Measurements from ENCODE around the gene KCNQ1.

The KCNQ1 gene

DNA sequence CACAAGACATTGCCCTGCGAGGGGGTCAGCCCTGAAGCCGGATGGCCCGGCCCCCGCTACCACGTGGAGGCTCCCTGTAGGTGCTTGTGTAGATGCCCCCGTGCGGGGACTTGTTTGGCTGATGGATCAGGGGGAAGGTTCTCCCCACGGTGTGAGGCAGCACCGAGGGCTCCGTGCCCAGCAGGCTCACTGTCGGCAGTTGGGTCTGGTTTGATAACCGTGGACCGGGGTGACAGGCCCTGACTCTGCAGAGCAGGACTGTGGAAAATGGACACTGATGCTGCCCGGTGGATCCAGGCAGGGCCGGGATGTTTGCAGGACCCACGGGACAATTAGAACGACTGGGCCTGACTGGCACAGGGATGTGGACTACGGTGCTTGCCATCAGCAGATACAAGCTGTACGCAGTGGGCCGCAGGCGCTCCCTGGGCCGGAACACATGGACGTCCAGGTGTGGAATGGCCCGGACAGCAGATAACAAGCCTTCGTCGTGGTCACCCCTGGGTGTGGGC, 19.0 kb downstream of the KCNQ1 start:
- H3K4me3 ChIP-seq (ENCODE audit: low read length in 2 of 2) = no peak overlapping the region

DNA sequence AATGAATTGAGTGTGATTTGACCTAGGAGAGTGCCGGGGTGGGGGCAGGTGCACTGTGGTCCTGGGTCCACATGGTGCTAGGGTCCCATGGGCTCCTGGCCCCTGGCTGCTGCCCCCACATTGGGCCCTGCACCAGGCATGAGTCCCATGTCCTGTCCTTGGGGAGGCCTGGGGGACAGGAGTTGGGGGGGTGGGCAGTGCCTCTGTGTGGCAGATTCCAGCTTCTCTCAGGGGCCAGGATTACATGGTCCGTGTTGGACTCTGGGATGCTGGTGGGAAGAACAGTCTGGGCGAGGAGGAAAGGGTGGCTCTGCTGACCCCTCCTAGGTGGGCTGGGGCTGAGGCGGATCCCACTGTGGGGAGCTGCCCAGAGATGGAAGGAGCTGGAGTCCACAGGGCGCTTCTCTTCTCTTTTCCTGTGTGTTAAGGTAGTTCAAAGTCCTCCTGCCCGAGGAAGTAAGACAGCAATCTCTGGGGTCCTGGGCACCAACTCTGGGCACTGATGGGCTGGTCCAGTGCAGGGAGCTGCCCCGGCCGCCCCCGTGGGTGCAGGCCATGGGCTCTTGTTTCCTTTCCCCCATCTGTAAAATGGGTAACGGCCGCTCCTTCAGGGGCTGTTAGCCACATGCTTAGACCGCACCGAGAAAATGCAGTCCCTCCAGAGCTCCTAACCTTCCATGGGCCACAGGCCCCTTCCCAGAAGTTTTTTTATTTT, 19.8 kb downstream of the KCNQ1 start:
- H3K4me1 ChIP-seq (ENCODE audit: control insufficient read depth, insufficient read depth, low read length) = no peaks in the 10 kb centered on the region
- H3K9ac ChIP-seq (ENCODE audit: low read length in 2 of 2) = no peak overlapping the region
- no peaks in the 10 kb centered on the region for H3K27me3 ChIP-seq (ENCODE audit: control insufficient read depth in 1 of 2, insufficient read depth in 2 of 2, low read length in 2 of 2)
- no peak overlapping the region for H3K27ac ChIP-seq (ENCODE audit: low read length)
- H3K9me3 ChIP-seq (ENCODE audit: control insufficient read depth in 2 of 2, low read length in 2 of 2) = no peaks in the 10 kb centered on the region
- no peak overlapping the region for H3K4me3 ChIP-seq (ENCODE audit: low read length in 2 of 2)
- no peaks in the 10 kb centered on the region for H3K36me3 ChIP-seq (ENCODE audit: control insufficient read depth in 2 of 2, insufficient read depth in 2 of 2, low read length in 2 of 2)

More for the DNA sequence above, 19.0 kb downstream of the KCNQ1 start:
- H3K4me1 ChIP-seq (ENCODE audit: control insufficient read depth, insufficient read depth, low read length) = no peaks in the 10 kb centered on the region
- H3K36me3 ChIP-seq (ENCODE audit: control insufficient read depth in 2 of 2, insufficient read depth in 2 of 2, low read length in 2 of 2) = no peaks in the 10 kb centered on the region
- no peaks in the 10 kb centered on the region for H3K9me3 ChIP-seq (ENCODE audit: control insufficient read depth in 2 of 2, low read length in 2 of 2)
- H3K9ac ChIP-seq (ENCODE audit: low read length in 2 of 2) = no peak overlapping the region
- H3K27me3 ChIP-seq (ENCODE audit: control insufficient read depth in 1 of 2, insufficient read depth in 2 of 2, low read length in 2 of 2) = no peaks in the 10 kb centered on the region
- no peak overlapping the region for H3K27ac ChIP-seq (ENCODE audit: low read length)

DNA sequence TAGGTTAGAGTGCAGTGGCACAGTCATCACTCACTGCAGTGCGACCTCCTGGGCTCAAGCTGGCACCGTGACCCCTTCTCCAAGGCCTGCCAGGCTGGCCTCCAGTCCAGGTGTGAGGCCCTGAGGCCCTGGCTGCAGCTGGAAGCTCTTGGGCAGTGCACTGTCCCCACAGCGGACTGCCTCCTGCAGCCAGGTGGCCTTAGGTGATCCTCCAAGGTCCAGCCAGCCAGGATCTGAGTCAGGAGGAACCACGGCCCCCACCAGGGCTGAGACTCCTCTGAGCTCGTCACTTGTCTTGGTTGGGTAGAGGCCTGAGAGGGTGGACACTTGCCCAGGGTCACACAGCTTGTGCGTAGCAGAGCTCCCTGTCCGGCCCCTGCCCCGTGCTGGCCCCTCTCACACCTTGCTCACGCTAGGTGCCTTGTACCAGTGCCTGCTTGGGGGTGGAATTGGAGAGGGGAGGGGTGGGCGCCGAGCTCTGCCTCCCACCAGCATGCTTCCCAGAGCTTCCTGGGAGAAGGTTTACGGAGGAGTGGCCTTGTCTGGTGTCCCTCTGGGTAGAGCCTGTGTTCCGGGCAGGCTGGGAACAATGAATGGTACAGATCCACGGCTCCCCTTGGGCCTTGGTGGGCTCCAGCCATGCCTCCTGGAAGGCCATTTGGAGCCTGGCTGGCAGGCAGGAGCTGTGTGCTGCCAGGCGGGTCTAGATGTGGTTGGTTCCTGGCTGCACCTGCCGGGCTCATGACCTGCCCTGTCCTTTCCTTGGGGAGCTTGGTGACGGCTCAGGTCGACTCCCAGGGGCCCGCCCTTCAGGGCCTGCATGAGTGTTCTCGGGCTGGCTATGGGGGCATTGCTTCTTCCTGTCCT, 20.6 kb downstream of the KCNQ1 start:
- H3K9me3 ChIP-seq (ENCODE audit: control insufficient read depth in 2 of 2, low read length in 2 of 2) = no peaks in the 10 kb centered on the region
- H3K9ac ChIP-seq (ENCODE audit: low read length in 2 of 2) = no peak overlapping the region
- peaks cover 0 to 2% of the 10 kb centered on the region in 2 donors for H3K27me3 ChIP-seq (ENCODE audit: control insufficient read depth in 1 of 2, insufficient read depth in 2 of 2, low read length in 2 of 2)
- no peaks in the 10 kb centered on the region for H3K4me1 ChIP-seq (ENCODE audit: control insufficient read depth, insufficient read depth, low read length)
- H3K27ac ChIP-seq (ENCODE audit: low read length) = no peak overlapping the region
- no peaks in the 10 kb centered on the region for H3K36me3 ChIP-seq (ENCODE audit: control insufficient read depth in 2 of 2, insufficient read depth in 2 of 2, low read length in 2 of 2)
- H3K4me3 ChIP-seq (ENCODE audit: low read length in 2 of 2) = no peak overlapping the region

DNA sequence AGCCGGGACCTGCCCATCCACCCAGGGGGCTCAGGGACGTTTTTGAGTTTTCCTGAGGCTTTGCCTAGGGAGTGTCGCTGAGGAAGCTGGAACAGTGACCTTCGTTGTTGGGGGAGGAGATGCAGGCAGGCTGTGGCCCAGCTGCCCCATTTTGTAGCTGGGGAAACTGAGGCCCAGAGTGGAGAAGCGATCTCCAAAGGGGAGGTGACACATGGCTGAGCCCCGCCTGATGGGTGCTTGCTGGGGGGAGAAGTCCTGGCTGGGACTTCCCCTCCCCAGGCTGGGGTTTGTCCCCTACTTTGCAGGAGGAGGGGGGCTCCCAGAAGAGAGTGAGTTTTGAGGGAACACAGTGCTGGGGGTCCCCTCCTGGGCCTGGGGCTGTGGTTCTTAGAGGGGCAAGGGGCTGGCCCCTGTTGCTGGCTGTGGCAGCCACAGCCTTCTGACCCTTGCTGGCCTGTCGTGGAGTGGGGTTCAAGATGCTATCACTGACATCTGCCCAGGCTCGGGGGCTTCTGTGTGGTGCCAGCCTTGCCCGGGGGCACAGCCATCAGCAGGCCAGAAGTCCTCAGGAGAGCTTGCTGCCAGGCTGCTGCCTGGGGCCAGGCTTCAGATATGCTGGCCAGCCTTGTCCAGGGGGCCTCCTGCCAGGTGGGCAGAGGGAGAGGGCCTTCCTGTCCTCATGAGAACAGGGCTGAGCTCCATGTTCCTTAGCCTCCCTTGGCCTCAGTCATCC, 21.4 kb downstream of the KCNQ1 start:
- no peaks in the 10 kb centered on the region for H3K4me1 ChIP-seq (ENCODE audit: control insufficient read depth, insufficient read depth, low read length)
- no peaks in the 10 kb centered on the region for H3K36me3 ChIP-seq (ENCODE audit: control insufficient read depth in 2 of 2, insufficient read depth in 2 of 2, low read length in 2 of 2)
- no peak overlapping the region for H3K9ac ChIP-seq (ENCODE audit: low read length in 2 of 2)
- no peak overlapping the region for H3K27ac ChIP-seq (ENCODE audit: low read length)
- H3K4me3 ChIP-seq (ENCODE audit: low read length in 2 of 2) = no peak overlapping the region
- H3K27me3 ChIP-seq (ENCODE audit: control insufficient read depth in 1 of 2, insufficient read depth in 2 of 2, low read length in 2 of 2) = peaks cover 0 to 5% of the 10 kb centered on the region in 2 donors
- no peaks in the 10 kb centered on the region for H3K9me3 ChIP-seq (ENCODE audit: control insufficient read depth in 2 of 2, low read length in 2 of 2)

DNA sequence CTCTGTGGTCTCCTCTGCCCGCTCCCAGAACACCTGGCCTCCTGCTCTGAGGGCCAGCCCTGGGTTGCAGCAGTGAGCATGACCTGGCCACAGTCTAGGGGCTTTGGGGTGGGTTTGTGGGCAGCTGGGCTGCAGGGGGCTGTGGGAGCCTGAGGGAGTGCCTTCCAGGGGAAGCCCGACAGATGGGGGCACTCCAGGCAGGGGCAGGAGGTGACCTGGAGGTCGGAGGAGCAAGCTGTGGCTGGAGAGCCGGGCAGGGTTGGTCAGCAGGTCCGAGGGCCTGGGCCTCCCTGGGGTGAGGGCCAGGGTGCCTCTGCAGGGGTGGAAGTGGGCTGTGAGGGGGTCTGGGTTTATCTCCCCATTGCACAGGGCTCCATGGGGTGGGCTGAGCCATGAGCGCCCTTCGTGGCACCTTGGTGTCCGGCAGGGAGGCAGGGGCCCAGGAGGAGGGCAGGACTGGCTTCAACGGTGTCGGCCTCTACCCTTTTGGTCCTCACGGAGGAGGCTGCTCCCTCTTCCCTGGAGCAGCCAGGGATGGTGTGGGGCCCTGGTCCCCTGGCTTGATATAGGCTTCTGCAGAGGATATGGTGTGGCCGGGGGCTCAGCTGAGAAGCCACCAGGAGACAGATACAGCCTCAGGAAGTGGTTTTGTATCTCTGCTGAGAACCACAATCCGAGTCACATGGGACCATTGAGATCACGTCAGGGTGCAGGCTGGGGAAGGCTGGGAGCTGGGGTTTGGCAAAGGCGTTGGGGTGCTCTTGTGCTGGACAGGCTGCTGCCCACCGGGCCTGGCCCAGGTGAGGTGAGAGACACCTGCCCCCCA, 22.3 kb downstream of the KCNQ1 start:
- Histone ChIP-seq H3K36me3 (ENCODE audit: control insufficient read depth in 2 of 2, insufficient read depth in 2 of 2, low read length in 2 of 2) (no peaks in the 10 kb centered on the region), H3K9me3 (ENCODE audit: control insufficient read depth in 2 of 2, low read length in 2 of 2) (no peaks in the 10 kb centered on the region), H3K9ac (ENCODE audit: low read length in 2 of 2) (no peak overlapping the region), H3K4me3 (ENCODE audit: low read length in 2 of 2) (no peak overlapping the region), H3K4me1 (ENCODE audit: control insufficient read depth, insufficient read depth, low read length) (no peaks in the 10 kb centered on the region), H3K27me3 (ENCODE audit: control insufficient read depth in 1 of 2, insufficient read depth in 2 of 2, low read length in 2 of 2) (peaks cover 0 to 12% of the 10 kb centered on the region in 2 donors), H3K27ac (ENCODE audit: low read length) (no peak overlapping the region)

DNA sequence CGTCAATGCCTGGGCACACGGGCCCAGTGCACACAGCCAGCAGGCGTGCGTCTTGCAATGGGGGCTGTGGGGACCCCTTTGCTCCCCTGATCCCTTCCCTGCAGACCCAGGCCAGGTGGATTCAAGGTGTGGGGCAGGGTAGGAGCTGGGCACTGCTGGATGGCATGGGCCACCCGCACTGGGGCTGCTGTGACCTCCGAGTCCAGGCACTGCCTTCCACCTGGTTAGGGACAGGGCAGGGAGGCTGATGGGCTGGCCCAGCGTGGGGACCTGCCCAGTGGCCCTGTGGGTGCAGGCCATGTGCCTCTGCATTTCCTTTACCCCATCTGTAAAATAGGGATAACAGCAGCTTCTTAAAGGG, 22.9 kb downstream of the KCNQ1 start:
- no peaks in the 10 kb centered on the region for H3K9me3 ChIP-seq (ENCODE audit: control insufficient read depth in 2 of 2, low read length in 2 of 2)
- no peaks in the 10 kb centered on the region for H3K36me3 ChIP-seq (ENCODE audit: control insufficient read depth in 2 of 2, insufficient read depth in 2 of 2, low read length in 2 of 2)
- no peak overlapping the region for H3K4me3 ChIP-seq (ENCODE audit: low read length in 2 of 2)
- H3K27me3 ChIP-seq (ENCODE audit: control insufficient read depth in 1 of 2, insufficient read depth in 2 of 2, low read length in 2 of 2) = peaks cover 0 to 15% of the 10 kb centered on the region in 2 donors
- H3K9ac ChIP-seq (ENCODE audit: low read length in 2 of 2) = no peak overlapping the region
- H3K4me1 ChIP-seq (ENCODE audit: control insufficient read depth, insufficient read depth, low read length) = no peaks in the 10 kb centered on the region
- H3K27ac ChIP-seq (ENCODE audit: low read length) = no peak overlapping the region

DNA sequence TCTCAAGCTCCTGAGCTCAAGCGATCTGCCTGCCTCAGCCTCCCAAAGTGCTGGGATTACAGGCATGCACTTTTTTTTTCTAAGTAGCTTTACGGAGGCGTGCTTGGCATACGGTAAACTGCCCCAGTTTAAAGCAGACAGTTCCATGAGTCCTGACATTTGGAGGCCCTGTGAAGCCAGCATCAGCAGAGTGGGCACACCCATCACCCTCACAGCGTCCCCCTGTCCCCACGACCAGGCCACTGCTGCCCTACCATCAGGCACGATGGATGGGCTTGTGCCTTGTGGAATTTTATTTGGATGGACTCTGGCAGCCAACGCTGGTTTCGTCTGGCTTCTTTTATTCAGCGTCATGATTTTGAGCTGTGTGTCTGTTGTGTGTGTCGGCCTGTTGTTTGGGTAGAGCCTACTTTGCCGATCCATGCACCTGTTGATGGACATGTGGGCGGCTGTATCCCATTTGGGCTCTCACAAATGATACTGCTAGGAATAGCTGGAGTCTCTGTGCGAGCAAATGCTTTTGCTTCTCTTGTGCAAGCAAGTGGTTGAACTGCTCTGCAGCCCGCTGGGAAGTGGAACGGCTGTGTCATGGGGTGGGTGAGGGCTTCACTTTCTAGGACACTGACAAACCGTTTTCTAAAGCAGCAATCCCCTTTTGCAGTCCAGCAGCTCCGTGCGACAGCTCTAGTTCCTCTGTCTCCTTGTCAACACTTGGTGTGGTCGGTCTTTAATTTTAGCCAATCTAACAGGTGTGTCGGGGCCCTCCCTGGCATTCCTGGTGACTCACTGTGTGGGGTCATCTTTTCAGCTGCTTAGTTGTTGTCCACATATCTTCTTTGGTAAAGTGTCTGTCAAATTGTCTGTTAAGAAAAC, 23.8 kb downstream of the KCNQ1 start:
- Histone ChIP-seq H3K4me1 (ENCODE audit: control insufficient read depth, insufficient read depth, low read length) (no peaks in the 10 kb centered on the region), H3K4me3 (ENCODE audit: low read length in 2 of 2) (no peak overlapping the region), H3K9ac (ENCODE audit: low read length in 2 of 2) (no peak overlapping the region), H3K36me3 (ENCODE audit: control insufficient read depth in 2 of 2, insufficient read depth in 2 of 2, low read length in 2 of 2) (no peaks in the 10 kb centered on the region), H3K27me3 (ENCODE audit: control insufficient read depth in 1 of 2, insufficient read depth in 2 of 2, low read length in 2 of 2) (peaks cover 0 to 15% of the 10 kb centered on the region in 2 donors), H3K9me3 (ENCODE audit: control insufficient read depth in 2 of 2, low read length in 2 of 2) (no peaks in the 10 kb centered on the region), H3K27ac (ENCODE audit: low read length) (no peak overlapping the region)

DNA sequence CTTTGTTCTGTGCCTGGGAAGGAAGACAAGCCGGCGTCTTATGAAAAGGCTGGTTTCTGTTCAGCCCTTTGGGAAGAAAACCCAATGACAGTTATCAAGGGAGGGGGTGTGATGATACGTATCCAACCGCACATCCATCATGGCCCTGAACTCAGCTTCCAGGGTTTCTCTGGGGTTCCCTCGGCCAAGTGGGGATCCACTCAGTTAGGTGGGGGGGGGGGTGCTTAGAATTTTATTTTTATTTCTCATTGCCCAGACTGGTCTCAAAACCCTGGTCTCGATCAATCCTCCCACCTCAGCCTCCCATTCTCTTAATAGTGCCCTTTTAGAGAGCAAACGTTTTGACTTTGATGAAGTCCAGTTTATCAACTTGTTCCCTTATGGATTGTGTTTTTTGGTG, 25.7 kb downstream of the KCNQ1 start:
- Histone ChIP-seq H3K4me3 (ENCODE audit: low read length in 2 of 2) (no peak overlapping the region), H3K4me1 (ENCODE audit: control insufficient read depth, insufficient read depth, low read length) (no peaks in the 10 kb centered on the region), H3K27ac (ENCODE audit: low read length) (no peak overlapping the region), H3K9me3 (ENCODE audit: control insufficient read depth in 2 of 2, low read length in 2 of 2) (no peaks in the 10 kb centered on the region), H3K9ac (ENCODE audit: low read length in 2 of 2) (no peak overlapping the region), H3K36me3 (ENCODE audit: control insufficient read depth in 2 of 2, insufficient read depth in 2 of 2, low read length in 2 of 2) (no peaks in the 10 kb centered on the region), H3K27me3 (ENCODE audit: control insufficient read depth in 1 of 2, insufficient read depth in 2 of 2, low read length in 2 of 2) (peaks cover 2 to 15% of the 10 kb centered on the region in 2 donors)

DNA sequence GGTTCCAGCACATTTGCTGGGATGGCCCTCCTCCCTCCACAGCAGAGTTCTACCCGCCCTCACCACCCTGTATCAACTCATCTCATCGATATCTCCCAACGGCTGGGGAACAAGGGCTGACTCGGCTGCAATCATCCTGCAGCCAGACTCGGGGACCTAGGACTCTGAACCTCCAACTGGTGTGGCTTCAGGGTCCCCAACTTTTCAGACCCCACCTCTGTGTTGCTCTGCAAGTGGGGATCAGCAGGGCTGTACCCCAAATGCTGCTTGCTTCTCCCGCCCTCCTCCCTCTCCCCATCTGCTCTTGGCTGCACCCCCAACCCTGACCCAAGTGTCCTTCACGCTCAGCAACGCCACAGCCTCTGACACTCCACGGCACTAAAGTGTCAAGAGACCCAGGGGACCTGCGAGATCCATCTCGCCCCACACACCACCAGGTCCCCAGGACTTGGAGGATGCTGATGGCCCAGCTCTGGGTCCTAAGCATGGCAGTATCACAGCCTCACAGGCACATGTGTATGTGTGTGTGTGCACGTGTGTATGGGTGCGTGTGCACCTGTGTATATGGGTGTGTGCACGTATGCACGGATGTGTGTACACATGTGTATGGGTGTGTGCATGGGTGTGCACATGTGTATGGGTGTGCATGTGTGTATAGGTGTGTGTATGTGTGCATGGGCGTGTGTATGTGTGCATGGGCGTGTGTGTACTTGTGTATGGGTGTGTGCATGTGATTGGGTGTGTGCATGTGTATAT, 26.4 kb downstream of the KCNQ1 start:
- no peaks in the 10 kb centered on the region for H3K36me3 ChIP-seq (ENCODE audit: control insufficient read depth in 2 of 2, insufficient read depth in 2 of 2, low read length in 2 of 2)
- H3K4me1 ChIP-seq (ENCODE audit: control insufficient read depth, insufficient read depth, low read length) = no peaks in the 10 kb centered on the region
- peaks cover 2 to 15% of the 10 kb centered on the region in 2 donors for H3K27me3 ChIP-seq (ENCODE audit: control insufficient read depth in 1 of 2, insufficient read depth in 2 of 2, low read length in 2 of 2)
- no peak overlapping the region for H3K27ac ChIP-seq (ENCODE audit: low read length)
- H3K9me3 ChIP-seq (ENCODE audit: control insufficient read depth in 2 of 2, low read length in 2 of 2) = no peaks in the 10 kb centered on the region
- no peak overlapping the region for H3K4me3 ChIP-seq (ENCODE audit: low read length in 2 of 2)
- no peak overlapping the region for H3K9ac ChIP-seq (ENCODE audit: low read length in 2 of 2)
